Measurements from ENCODE around the gene FAM43B.

FAM43B gene

DNA sequence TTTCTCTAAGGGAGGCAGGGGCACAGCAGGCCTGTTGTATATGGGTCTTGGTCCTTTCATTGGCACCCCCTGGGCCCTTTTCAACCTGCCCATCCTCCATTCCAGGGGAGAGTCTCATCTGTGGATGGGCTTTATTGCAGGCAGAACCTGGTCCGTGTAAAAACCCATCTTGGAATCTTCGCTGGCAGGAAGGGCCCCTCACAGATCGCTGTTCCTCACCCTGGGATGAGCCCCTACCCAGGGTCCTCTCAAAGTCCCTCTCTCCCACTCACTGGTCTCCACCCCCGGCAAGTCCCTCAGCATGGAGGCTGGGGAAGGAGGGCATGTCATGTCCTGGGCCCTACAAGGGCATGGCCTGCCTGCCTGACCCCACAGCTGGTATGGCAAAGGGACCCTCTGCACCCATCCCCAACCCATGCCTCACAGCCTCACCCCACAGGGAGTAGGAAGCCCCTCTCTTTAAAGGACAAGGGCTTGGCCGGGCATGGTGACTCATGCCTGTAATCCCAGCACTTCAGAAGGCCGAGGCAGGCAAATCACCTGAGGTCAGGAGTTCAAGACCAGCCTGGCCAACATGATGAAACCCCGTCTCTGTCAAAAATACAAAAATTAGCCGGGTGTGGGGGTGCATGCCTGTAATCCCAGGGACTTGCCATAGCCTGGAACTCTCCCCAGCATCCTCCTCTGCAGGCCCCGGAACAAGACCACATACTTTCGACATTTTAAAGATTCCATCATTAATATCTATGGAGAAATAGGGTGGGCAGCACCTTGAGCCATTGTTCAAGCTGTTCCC is 23.4 kb downstream of the FAM43B start:
- no peak overlapping the region for H3K9ac ChIP-seq (ENCODE audit: low read length)
- no peaks in the 10 kb centered on the region for H3F3A ChIP-seq (ENCODE audit: insufficient read depth, low read length)
- no peaks in the 10 kb centered on the region for H3K79me2 ChIP-seq (ENCODE audit: low read length)
- peaks cover 52% of the 10 kb centered on the region for H3K27me3 ChIP-seq (replicated peaks; ENCODE audit: insufficient read depth, low read length)
- no peaks in the 10 kb centered on the region for H3K4me1 ChIP-seq (ENCODE audit: low read length)
- H3K4me2 ChIP-seq (ENCODE audit: low read depth, low read length) = no peak overlapping the region
- no peak for DNase-seq
- no peaks in the 10 kb centered on the region for H3K36me3 ChIP-seq (replicated peaks; ENCODE audit: insufficient read depth, low read length)
- H3K27ac ChIP-seq (ENCODE audit: low read length) = no peak overlapping the region
- TF ChIP-seq, protein P1, sequence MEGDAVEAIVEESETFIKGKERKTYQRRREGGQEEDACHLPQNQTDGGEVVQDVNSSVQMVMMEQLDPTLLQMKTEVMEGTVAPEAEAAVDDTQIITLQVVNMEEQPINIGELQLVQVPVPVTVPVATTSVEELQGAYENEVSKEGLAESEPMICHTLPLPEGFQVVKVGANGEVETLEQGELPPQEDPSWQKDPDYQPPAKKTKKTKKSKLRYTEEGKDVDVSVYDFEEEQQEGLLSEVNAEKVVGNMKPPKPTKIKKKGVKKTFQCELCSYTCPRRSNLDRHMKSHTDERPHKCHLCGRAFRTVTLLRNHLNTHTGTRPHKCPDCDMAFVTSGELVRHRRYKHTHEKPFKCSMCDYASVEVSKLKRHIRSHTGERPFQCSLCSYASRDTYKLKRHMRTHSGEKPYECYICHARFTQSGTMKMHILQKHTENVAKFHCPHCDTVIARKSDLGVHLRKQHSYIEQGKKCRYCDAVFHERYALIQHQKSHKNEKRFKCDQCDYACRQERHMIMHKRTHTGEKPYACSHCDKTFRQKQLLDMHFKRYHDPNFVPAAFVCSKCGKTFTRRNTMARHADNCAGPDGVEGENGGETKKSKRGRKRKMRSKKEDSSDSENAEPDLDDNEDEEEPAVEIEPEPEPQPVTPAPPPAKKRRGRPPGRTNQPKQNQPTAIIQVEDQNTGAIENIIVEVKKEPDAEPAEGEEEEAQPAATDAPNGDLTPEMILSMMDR (IDR thresholded peaks at IDR 0.05; ENCODE audit: low read length) = no peak
- TF ChIP-seq EZH2phosphoT487 (IDR thresholded peaks at IDR 0.05; ENCODE audit: low read length) = no peak
- no peak for TF ChIP-seq EZH2 (optimal IDR thresholded peaks at IDR 0.05; ENCODE audit: low read depth, low read length)
- H2AFZ ChIP-seq (ENCODE audit: low read length) = no peak overlapping the region
- H4K20me1 ChIP-seq (ENCODE audit: insufficient read depth, low read length) = no peaks in the 10 kb centered on the region
- H3K9me2 ChIP-seq (replicated peaks; ENCODE audit: insufficient read depth, low read length) = no peaks in the 10 kb centered on the region
- no peaks in the 10 kb centered on the region for H3K9me3 ChIP-seq (replicated peaks; ENCODE audit: insufficient read depth, low read length)
- H3K4me3 ChIP-seq (ENCODE audit: low read length) = no peak overlapping the region

GRCh38 chr1:20578062-20578461 is 25.7 kb downstream of the FAM43B start:
- no peak overlapping the region for H3K27ac ChIP-seq (ENCODE audit: low read length)
- H3K79me2 ChIP-seq (ENCODE audit: low read length) = no peaks in the 10 kb centered on the region
- TF ChIP-seq EZH2 (optimal IDR thresholded peaks at IDR 0.05; ENCODE audit: low read depth, low read length) (no peak), EZH2phosphoT487 (IDR thresholded peaks at IDR 0.05; ENCODE audit: low read length) (no peak)
- TF ChIP-seq, protein P1 (IDR thresholded peaks at IDR 0.05; ENCODE audit: low read length) = no peak
- H3F3A ChIP-seq (ENCODE audit: insufficient read depth, low read length) = no peaks in the 10 kb centered on the region
- H3K4me1 ChIP-seq (ENCODE audit: low read length) = no peaks in the 10 kb centered on the region
- H3K4me2 ChIP-seq (ENCODE audit: low read depth, low read length) = no peak overlapping the region
- no peak overlapping the region for H3K9ac ChIP-seq (ENCODE audit: low read length)
- H3K27me3 ChIP-seq (replicated peaks; ENCODE audit: insufficient read depth, low read length) = peaks cover 53% of the 10 kb centered on the region
- H3K9me2 ChIP-seq (replicated peaks; ENCODE audit: insufficient read depth, low read length) = no peaks in the 10 kb centered on the region
- H2AFZ ChIP-seq (ENCODE audit: low read length) = no peak overlapping the region
- H3K9me3 ChIP-seq (replicated peaks; ENCODE audit: insufficient read depth, low read length) = no peaks in the 10 kb centered on the region
- H3K36me3 ChIP-seq (replicated peaks; ENCODE audit: insufficient read depth, low read length) = no peaks in the 10 kb centered on the region
- DNase-seq = no peak
- no peak overlapping the region for H3K4me3 ChIP-seq (ENCODE audit: low read length)
- no peaks in the 10 kb centered on the region for H4K20me1 ChIP-seq (ENCODE audit: insufficient read depth, low read length)

DNA sequence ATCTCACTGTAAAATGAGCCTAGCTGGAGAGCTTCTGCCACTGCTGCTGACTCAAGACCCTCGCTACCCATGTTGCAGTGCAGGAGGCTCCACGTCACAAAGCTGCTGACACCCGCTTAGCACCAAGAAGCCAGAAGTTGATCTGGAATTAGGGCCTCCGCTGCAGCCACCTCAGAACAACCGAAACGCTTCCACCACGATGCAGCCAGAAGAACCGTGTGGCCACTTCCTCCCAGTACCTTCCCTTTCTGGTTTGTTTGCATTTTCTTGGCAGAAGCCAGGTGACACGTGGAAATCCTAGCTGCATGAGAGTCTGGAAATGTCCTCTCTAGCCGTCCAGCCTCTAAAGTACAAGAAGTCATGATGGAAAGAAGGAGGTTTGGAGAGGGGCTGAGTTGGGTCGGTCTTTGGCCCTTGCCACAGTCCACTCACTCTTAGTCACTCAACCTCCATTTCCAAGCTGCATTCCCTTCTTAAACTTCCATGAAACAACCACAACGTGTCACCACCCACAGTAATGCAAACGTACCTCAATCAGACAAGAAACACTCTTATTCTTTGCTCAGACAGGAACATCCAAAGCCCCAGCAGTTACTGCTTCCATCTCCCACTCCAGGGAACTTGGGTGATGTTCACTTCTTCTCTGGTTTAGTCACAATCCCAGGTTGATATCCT is 26.5 kb downstream of the FAM43B start:
- H3F3A ChIP-seq (ENCODE audit: insufficient read depth, low read length) = no peaks in the 10 kb centered on the region
- H3K4me3 ChIP-seq (ENCODE audit: low read length) = no peak overlapping the region
- H3K27me3 ChIP-seq (replicated peaks; ENCODE audit: insufficient read depth, low read length) = peaks cover 53% of the 10 kb centered on the region
- no peak overlapping the region for H2AFZ ChIP-seq (ENCODE audit: low read length)
- H3K9me3 ChIP-seq (replicated peaks; ENCODE audit: insufficient read depth, low read length) = no peaks in the 10 kb centered on the region
- no peak overlapping the region for H3K9ac ChIP-seq (ENCODE audit: low read length)
- H3K79me2 ChIP-seq (ENCODE audit: low read length) = no peaks in the 10 kb centered on the region
- TF ChIP-seq, protein P1 (IDR thresholded peaks at IDR 0.05; ENCODE audit: low read length) = no peak
- no peak for TF ChIP-seq EZH2phosphoT487 (IDR thresholded peaks at IDR 0.05; ENCODE audit: low read length)
- no peak for TF ChIP-seq EZH2 (optimal IDR thresholded peaks at IDR 0.05; ENCODE audit: low read depth, low read length)
- no peaks in the 10 kb centered on the region for H3K4me1 ChIP-seq (ENCODE audit: low read length)
- DNase-seq = no peak
- no peak overlapping the region for H3K4me2 ChIP-seq (ENCODE audit: low read depth, low read length)
- H3K9me2 ChIP-seq (replicated peaks; ENCODE audit: insufficient read depth, low read length) = no peaks in the 10 kb centered on the region
- H3K36me3 ChIP-seq (replicated peaks; ENCODE audit: insufficient read depth, low read length) = no peaks in the 10 kb centered on the region
- no peaks in the 10 kb centered on the region for H4K20me1 ChIP-seq (ENCODE audit: insufficient read depth, low read length)
- no peak overlapping the region for H3K27ac ChIP-seq (ENCODE audit: low read length)

Data from MM.1S (cell line).